ENCODE results near the gene HOXB9. TPM values are rescaled to one million over a fixed set of nuclear protein-coding genes. Genes with fewer than 3 reads are reported as not detected.

Gene HOXB9
- total and polyA plus RNA-seq, 2 experiments from 2014 or later: not detected

DNA sequence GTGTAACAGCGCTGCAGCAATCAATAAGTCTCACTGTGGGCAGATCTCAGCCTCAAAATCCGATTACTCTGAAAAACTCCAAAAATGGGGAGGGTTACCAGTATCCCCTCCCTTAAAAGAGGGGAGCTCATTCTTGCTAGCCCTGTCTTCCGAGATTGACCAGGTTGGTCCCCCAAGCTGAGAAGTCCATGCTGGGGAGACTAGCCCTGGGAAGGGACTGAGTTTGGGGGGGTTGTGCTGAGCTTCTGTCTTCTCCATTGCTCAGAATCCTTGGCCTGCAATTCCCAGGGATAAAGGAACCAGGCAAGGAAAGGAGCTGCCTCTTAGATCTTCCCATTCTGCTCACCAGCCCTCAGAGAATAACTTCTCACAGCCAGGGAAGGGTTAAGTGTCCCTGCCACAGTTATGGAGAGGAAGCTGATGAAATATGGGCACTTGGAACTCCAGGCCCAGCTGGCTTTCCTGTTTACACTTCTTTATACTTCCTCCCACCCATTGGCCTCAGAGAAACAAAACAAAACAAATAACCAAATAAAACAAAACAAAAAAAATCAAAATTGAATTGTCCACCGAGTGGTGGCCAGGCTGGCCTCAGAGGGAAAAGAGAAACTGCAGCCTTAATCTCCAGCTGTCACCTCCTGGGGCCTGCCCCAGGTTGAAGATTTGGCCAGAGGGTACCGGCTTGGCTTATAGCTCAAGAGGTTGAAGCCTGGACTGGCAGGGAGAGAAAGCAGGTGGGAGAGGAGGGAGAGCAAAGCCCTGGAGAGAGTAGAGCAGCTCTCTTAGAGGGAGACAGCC is 38.7 kb downstream of the HOXB9 start:
- peaks cover 100% of the 10 kb centered on the region for H3K27me3 ChIP-seq (ENCODE audit: insufficient read depth)
- H3K27ac ChIP-seq (ENCODE audit: low read depth): no peak overlapping the region
- H3K4me2 ChIP-seq: no peak overlapping the region
- H3K27me3 Mint-ChIP-seq (ENCODE audit: insufficient read depth, low read depth, poor library complexity): peaks cover 100% of the 10 kb centered on the region
- H3K79me2 ChIP-seq (replicated peaks; ENCODE audit: insufficient read depth): no peaks in the 10 kb centered on the region
- no peaks in the 10 kb centered on the region for H3K36me3 Mint-ChIP-seq (ENCODE audit: low read depth)
- peaks cover 72% of the 10 kb centered on the region for H4K20me1 ChIP-seq (replicated peaks; ENCODE audit: insufficient read depth)
- no peaks in the 10 kb centered on the region for H3K36me3 ChIP-seq (ENCODE audit: insufficient read depth)
- ATAC-seq (no peak), DNase-seq (ENCODE audit: low spot score) (no peak)
- H3K9me2 ChIP-seq (ENCODE audit: insufficient read depth): no peaks in the 10 kb centered on the region
- no peak overlapping the region for H3K4me3 Mint-ChIP-seq
- H3K4me1 Mint-ChIP-seq: peaks cover 39% of the 10 kb centered on the region
- H3K9me3 Mint-ChIP-seq: no peaks in the 10 kb centered on the region; the same call in 1 of the 3 replicates
- TF ChIP-seq EZH2 (IDR thresholded peaks at IDR 0.05; ENCODE audit: low read depth, unreplicated experiment): peak; percentile 88
- no peak for TF ChIP-seq EZH2phosphoT487 (IDR thresholded peaks at IDR 0.05; ENCODE audit: unreplicated experiment)
- H3K4me1 ChIP-seq (ENCODE audit: insufficient read depth): peaks cover 54% of the 10 kb centered on the region
- H3F3A ChIP-seq (replicated peaks; ENCODE audit: low read depth): peaks cover 60% of the 10 kb centered on the region
- H3K27ac Mint-ChIP-seq: no peak overlapping the region
- H3K4me3 ChIP-seq: no peak overlapping the region
- H2AFZ ChIP-seq: no peak overlapping the region

DNA sequence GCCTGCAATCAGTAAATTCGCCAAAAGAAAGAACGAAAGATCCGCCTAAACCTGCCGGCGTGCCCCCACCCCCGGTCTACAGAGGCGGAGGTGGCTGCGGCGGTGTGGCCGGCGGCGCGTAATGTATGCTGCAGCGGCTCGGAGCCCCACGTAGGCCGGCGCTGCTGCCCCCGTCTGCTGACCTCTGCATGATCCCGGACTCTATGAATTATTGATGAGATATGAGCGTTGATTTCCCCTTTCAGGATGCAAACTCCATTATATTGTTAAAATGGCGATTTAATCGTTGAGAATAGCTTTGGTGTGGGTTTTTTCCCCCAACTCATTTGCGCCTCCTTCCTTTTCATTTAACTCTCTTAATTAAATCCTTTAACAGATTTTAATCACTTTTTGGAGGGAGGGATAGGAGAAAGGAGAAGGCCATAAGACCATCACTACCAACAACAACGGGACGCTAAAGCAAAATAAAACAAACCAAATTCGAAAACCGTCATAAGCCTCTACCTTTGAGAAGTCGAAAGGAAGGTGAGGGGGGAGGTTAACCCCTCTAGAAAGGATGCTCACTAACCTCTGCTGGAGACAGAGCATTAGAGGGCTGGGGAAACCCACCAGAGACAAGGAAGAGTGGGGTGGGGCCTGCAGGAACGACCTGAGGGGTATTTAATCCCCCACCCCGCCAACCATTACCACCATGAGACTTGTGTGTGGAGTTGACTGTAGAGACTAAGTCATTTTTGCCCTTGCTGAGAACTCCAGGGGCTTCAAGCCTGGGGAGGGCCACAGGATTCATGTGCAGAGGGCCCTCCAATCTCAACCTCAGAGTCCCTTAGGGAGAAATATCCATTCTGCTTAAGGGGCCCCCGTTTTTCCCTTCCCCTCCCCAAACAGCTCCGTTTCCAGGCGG is 39.6 kb downstream of the HOXB9 start:
- 0 out of 3 replicates have a peak, but pooled peaks have one; percentile 3 for ATAC-seq
- Histone ChIP-seq H3K27ac (ENCODE audit: low read depth) (no peak overlapping the region), H3K27me3 (ENCODE audit: insufficient read depth) (peaks cover 100% of the 10 kb centered on the region), H3K4me2 (peak overlapping the region; percentile 81; the same call in 1 of the 2 replicates), H3K9me2 (ENCODE audit: insufficient read depth) (no peaks in the 10 kb centered on the region), H4K20me1 (replicated peaks; ENCODE audit: insufficient read depth) (peaks cover 72% of the 10 kb centered on the region), H3K4me3 (peak overlapping the region; percentile 47; the same call in 1 of the 2 replicates), H3K36me3 (ENCODE audit: insufficient read depth) (no peaks in the 10 kb centered on the region), H2AFZ (no peak overlapping the region), H3K79me2 (replicated peaks; ENCODE audit: insufficient read depth) (no peaks in the 10 kb centered on the region), H3K4me1 (ENCODE audit: insufficient read depth) (peaks cover 58% of the 10 kb centered on the region), H3F3A (replicated peaks; ENCODE audit: low read depth) (peaks cover 62% of the 10 kb centered on the region)
- no peaks in the 10 kb centered on the region for H3K36me3 Mint-ChIP-seq (ENCODE audit: low read depth)
- peaks cover 40% of the 10 kb centered on the region for H3K4me1 Mint-ChIP-seq
- DNase-seq (ENCODE audit: low spot score): no peak
- peak overlapping the region; percentile 60; the same call in 1 of the 3 replicates for H3K4me3 Mint-ChIP-seq
- no peaks in the 10 kb centered on the region; the same call in 1 of the 3 replicates for H3K9me3 Mint-ChIP-seq
- peaks cover 100% of the 10 kb centered on the region for H3K27me3 Mint-ChIP-seq (ENCODE audit: insufficient read depth, low read depth, poor library complexity)
- H3K27ac Mint-ChIP-seq: no peak overlapping the region
- TF ChIP-seq, protein P1, sequence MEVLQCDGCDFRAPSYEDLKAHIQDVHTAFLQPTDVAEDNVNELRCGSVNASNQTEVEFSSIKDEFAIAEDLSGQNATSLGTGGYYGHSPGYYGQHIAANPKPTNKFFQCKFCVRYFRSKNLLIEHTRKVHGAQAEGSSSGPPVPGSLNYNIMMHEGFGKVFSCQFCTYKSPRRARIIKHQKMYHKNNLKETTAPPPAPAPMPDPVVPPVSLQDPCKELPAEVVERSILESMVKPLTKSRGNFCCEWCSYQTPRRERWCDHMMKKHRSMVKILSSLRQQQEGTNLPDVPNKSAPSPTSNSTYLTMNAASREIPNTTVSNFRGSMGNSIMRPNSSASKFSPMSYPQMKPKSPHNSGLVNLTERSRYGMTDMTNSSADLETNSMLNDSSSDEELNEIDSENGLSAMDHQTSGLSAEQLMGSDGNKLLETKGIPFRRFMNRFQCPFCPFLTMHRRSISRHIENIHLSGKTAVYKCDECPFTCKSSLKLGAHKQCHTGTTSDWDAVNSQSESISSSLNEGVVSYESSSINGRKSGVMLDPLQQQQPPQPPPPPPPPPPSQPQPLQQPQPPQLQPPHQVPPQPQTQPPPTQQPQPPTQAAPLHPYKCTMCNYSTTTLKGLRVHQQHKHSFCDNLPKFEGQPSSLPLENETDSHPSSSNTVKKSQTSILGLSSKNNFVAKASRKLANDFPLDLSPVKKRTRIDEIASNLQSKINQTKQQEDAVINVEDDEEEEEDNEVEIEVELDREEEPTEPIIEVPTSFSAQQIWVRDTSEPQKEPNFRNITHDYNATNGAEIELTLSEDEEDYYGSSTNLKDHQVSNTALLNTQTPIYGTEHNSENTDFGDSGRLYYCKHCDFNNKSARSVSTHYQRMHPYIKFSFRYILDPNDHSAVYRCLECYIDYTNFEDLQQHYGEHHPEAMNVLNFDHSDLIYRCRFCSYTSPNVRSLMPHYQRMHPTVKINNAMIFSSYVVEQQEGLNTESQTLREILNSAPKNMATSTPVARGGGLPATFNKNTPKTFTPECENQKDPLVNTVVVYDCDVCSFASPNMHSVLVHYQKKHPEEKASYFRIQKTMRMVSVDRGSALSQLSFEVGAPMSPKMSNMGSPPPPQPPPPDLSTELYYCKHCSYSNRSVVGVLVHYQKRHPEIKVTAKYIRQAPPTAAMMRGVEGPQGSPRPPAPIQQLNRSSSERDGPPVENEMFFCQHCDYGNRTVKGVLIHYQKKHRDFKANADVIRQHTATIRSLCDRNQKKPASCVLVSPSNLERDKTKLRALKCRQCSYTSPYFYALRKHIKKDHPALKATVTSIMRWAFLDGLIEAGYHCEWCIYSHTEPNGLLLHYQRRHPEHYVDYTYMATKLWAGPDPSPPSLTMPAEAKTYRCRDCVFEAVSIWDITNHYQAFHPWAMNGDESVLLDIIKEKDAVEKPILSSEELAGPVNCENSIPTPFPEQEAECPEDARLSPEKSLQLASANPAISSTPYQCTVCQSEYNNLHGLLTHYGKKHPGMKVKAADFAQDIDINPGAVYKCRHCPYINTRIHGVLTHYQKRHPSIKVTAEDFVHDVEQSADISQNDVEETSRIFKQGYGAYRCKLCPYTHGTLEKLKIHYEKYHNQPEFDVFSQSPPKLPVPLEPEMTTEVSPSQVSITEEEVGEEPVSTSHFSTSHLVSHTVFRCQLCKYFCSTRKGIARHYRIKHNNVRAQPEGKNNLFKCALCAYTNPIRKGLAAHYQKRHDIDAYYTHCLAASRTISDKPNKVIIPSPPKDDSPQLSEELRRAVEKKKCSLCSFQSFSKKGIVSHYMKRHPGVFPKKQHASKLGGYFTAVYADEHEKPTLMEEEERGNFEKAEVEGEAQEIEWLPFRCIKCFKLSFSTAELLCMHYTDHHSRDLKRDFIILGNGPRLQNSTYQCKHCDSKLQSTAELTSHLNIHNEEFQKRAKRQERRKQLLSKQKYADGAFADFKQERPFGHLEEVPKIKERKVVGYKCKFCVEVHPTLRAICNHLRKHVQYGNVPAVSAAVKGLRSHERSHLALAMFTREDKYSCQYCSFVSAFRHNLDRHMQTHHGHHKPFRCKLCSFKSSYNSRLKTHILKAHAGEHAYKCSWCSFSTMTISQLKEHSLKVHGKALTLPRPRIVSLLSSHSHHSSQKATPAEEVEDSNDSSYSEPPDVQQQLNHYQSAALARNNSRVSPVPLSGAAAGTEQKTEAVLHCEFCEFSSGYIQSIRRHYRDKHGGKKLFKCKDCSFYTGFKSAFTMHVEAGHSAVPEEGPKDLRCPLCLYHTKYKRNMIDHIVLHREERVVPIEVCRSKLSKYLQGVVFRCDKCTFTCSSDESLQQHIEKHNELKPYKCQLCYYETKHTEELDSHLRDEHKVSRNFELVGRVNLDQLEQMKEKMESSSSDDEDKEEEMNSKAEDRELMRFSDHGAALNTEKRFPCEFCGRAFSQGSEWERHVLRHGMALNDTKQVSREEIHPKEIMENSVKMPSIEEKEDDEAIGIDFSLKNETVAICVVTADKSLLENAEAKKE (CRISPR knock-in tag; IDR thresholded peaks at IDR 0.05): no peak
- peak; percentile 90 for TF ChIP-seq EZH2 (IDR thresholded peaks at IDR 0.05; ENCODE audit: low read depth, unreplicated experiment)
